LNCAP (cell line): ENCODE data around the gene RAET1G.

Experiments
- TF ChIP-seq, protein P1 (sequence below): fragments of 450-650 bp; IDR thresholded peaks from 2 replicates; pipeline ENCODE4 v1.5.1; 2017; ENCODE audit warnings: mild to moderate bottlenecking

RAET1G gene

DNA sequence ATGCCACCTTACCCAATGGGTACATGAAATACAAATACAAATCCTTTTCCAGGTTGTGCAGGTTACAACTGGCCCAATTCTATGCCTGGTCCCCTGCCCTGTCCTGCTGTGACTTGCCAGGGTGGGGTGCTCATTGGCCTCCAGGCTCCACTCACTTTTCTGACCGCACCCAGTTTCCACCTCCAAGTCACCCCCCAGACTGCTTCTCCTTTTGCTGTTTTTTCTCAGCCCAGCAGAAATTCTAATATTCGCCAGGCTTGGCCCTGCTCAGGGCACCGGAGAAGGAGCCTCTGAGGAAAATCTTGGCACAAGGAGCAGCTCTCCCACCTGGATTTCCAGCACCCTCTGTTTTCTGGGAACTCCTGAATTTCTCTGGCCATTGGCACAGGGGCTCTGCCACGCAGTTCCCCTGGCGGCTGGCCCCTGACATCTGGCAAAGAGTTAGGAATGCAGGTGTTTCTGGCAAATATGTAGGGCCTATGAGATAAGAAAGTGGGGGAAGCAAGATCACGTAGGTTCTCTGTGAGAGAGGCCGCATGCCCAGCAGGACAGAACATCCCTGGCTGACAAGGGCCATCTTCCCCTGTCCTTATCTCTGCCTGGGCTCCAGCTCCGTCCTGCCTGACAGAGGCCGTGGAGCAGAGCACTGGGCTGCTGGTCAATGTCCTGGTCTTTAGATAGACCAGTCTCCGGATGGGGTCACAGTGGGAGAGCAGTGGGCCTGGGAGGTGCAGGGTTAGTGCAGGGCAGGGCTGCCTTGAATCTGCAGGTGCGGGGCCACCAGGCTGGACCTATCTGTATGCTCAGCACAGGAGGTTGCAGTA lies 22.1 kb downstream of the RAET1G start:
- TF ChIP-seq, protein P1, sequence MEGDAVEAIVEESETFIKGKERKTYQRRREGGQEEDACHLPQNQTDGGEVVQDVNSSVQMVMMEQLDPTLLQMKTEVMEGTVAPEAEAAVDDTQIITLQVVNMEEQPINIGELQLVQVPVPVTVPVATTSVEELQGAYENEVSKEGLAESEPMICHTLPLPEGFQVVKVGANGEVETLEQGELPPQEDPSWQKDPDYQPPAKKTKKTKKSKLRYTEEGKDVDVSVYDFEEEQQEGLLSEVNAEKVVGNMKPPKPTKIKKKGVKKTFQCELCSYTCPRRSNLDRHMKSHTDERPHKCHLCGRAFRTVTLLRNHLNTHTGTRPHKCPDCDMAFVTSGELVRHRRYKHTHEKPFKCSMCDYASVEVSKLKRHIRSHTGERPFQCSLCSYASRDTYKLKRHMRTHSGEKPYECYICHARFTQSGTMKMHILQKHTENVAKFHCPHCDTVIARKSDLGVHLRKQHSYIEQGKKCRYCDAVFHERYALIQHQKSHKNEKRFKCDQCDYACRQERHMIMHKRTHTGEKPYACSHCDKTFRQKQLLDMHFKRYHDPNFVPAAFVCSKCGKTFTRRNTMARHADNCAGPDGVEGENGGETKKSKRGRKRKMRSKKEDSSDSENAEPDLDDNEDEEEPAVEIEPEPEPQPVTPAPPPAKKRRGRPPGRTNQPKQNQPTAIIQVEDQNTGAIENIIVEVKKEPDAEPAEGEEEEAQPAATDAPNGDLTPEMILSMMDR, result no peak

DNA sequence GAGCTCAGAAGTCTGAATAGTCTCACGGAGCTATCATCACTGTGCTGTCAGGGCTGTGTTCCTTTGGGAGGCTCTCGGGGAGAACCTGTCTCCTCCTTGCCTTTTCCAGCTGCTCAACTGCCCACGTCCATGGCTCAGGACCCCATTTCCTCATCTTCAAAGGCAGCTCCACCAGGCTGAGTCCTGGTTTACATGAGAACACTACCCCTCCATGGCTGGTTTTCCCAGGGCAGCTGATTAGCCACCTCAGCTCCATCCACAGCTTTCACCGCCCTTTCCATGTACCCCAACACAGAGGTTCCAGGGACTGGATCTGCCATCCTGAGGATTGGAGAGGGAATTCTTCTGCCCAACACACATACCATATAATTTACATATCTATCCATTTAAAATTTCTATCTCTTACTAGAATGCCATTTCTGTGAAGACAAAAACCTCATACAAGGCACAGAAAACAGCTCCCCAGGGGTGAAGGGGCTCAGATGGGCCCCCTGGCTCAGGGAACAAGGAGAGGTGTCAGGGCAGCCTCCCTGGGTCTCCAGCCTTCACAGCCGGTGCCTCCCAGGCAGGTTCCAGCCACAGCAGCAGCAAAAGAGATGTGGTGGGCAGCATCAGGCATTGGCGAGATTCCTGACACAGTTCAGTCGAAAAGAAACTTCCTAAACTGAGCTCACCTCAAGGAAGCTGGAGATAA lies 22.8 kb downstream of the RAET1G start:
- TF ChIP-seq, protein P1, result no peak

DNA sequence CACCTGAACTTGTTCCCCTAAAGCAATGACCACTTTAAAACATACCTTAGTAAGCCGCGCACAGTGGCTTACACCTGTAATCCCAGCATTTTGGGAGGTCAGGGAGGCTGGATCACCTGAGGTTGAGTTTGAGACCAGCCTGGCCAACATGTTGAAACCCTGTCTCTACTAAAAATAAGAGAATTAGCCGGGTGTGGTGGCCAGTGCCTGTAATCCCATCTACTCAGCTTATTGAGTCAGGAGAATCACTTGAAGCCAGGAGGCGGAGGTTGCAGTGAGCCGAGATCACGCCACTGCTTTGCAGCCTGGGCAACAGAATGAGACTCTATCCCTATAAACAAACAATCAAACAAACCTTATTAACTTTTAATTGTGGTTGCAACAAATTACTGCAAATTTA lies 23.4 kb downstream of the RAET1G start:
- TF ChIP-seq, protein P1, result no peak

DNA sequence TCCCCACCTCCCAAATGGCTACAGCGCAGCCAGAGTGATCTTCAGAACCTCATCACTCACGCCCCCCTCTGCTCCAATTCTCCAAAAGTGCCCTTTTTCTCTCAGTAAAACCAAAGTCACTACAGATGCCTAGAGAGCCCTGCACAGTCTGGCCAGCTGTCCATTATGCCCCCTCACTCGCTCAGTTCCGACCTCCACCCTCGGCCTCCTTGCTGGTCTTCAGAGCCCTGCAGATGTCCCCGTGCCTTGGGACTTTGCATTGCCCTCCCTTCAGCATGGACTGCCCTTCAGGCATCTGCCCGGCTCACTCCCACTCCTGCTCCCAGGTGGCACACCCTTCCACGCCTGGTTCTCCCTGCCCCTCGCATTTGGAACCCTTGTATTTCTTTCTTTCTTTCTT lies 24.0 kb downstream of the RAET1G start:
- TF ChIP-seq, protein P1, result no peak

DNA sequence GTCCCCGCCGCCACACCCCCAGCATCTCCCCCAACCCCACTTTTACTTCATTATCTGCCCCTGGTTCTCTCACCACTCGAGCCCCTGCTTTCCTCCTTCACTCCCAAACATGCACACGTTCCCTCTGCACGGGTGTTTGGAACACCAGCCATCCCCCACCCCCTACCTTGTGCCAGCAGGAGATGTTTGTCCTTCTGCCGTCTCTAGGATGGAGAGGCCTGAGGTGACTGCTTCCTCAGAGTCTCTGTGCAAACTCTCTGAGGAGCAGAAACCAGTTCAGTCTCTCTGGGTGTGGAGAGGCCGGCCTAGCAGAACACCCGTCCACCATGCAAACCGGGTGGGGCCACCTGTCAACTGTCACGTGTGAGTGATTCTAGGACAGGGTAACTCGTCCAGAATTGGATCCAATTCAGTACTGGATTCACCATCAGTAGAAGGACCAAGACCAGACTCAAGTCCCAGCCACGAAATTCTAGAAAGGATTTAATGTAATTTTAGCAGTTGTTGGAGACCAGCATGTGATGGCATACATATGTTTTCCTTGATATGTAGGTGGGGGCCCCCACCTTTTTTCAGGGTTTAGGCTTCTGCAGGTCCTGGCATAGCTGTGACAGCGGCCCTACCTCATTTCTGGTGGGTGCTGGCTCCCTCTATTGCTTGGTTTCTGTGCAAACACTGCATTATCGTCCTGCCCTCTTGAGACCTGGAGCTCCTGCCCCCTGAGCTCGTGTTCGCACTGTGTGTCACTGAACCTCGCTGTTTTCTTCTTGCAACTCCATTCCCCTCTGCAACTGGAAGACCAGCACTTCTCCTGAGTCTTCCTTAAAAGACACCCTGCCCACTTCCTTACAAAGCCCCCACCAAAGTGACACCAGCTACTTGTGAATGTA lies 24.8 kb downstream of the RAET1G start, which contains the start of gene RAET1E:
Gene RAET1E (minus strand): TSS at position 259 of the 890 bp plus-strand sequence. CDS start 7,212 bp downstream, outside the sequence.
- TF ChIP-seq, protein P1, result no peak

DNA sequence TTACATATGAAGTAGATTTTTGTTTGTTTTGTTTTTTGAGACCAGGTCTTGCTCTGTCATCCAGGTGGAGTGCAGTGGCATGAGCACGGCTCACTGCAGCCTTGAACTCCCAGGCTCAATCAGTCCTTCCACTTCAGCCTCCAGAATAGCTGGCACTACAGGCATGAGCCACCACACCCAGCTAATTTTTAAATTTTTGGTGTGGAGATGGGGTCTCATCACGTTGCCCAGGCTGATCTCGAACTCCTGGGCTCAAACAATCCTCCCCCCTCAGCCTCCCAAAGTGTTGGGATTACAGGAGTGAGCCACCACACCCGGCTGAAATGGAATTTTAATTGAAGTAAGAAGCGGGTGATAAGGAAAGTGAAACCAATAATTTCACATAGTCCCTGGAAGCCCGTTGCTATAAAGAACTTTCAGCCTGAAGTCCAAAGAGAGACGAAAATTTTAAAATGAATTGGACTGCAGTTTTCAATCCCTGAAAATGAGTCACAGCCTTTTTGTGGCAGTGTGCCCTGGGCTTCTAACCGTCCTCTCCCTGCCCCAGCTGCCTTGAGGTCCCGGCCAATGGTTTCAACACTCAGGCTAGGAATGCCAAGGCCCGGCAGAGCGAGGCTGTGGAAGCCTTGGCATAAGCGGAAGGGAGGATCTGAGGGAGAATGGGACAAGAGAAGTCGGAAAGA lies 25.8 kb downstream of the RAET1G start:
- TF ChIP-seq, protein P1, result no peak

DNA sequence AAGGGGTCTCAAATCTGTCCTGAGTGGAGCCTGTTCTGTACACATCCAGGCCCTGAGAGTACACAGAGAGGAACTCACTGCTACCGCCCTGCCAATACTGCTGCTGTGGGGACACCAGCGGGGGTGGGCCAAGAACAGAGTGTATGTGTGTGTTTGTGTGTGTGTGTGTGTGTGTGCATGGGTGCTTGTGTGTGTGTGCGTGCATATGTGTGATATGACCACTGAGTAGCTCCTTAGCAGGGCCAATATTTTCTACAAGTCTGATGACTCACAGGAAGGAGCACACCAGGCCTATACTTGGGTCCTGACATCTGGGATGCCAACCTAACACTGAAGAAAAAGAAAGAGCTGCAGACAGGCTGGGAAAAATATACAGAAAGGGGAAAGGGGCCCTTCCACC lies 26.4 kb downstream of the RAET1G start:
- TF ChIP-seq, protein P1, result no peak
